OCI-LY3 (cell line): Measurements from ENCODE around the gene ASTN2.

Experiments
- CTCF ChIP-seq: fragments of 200-600, 300-600 bp; sonication (generic); IDR thresholded peaks from 2 replicates; pipeline ENCODE4 v1.5.1; 2014; ENCODE audit warnings: antibody characterized with exemption, low read length, low read depth
- EZH2phosphoT487 ChIP-seq: fragments of 200-600 bp; shearing (Covaris generic); IDR thresholded peaks from 2 replicates; pipeline ENCODE4 v1.6.1; 2018; ENCODE audit warnings: antibody characterized with exemption, mixed run types, low read depth

GRCh38 chr9:117136461-117136860, 278.4 kb downstream of the ASTN2 start:
- TF ChIP-seq CTCF (no peak), EZH2phosphoT487 (no peak)
